Spleen (tissue), 7 donors: Measurements from ENCODE around the gene AKAP5.

Source experiments
- CTCF ChIP-seq, 11 experiments: fragments of 200-600 bp in 7 of 11; fragments of 450-650 bp in 4 of 11; sonication (generic) in 4 of 11; IDR thresholded peaks in 8 of 11; conservative IDR thresholded peaks in 3 of 11; 1 replicate in 7 of 11; 2 replicates in 4 of 11; pipeline versions ENCODE4 v1.4.0 to v1.8.0; 2016 to 2021; ENCODE audit warnings: antibody characterized with exemption in 11 of 11, inconsistent platforms in 4 of 11, mild to moderate bottlenecking in 1 of 11
- POLR2A ChIP-seq, 3 donors: fragments of 450-650 bp; IDR thresholded peaks; one replicate each; pipeline ENCODE4 v1.5.1; 2017; ENCODE audit warnings: antibody characterized with exemption in 3 of 3, mild to moderate bottlenecking in 1 of 3
- POLR2AphosphoS5 ChIP-seq, 3 donors: sonication (generic); formaldehyde crosslinking; IDR thresholded peaks; one replicate each; pipeline ENCODE4 v1.5.1; 2017; ENCODE audit warnings: antibody characterized with exemption in 3 of 3
- donor health status: DM: no; HTN: no; CAD: no; lungs with moderate emphysema.
- donor health status: DM: no; HTN: no; CAD: no.
- donor health status: DM: no; HTN: no; CAD: no.

DNA sequence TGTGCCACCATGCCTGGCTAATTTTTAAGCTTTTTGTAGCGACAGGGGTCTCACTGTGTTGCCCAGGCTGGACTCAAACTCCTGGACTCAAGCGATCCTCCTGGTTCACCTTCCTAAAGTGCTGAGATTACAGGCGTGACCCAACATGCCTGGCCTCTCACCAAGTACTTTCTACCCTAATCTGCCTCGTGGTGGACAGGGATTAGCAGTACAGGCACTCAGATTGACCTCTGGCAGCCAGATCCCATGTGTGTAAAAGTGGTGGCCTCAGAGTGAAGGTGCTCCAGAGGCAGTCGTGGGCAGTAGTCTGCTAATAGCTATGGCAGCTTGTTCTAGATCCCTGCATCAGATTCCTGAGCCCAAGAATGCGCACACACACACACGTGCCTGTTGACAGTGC lies 46.3 kb upstream of the AKAP5 start:
- TF ChIP-seq CTCF (IDR thresholded peaks at IDR 0.05 in 8 of 11, conservative IDR thresholded peaks at IDR 0.05 in 3 of 11) (no peak), POLR2AphosphoS5 (IDR thresholded peaks at IDR 0.05) (no peak), POLR2A (IDR thresholded peaks at IDR 0.05) (no peak)
